ENCODE results near the gene TXLNB. TPM values are rescaled to one million over a fixed set of nuclear protein-coding genes. Genes with fewer than 3 reads are reported as not detected.
"Not testable (repeated sequence)": the region's sequence is repeated elsewhere in the genome, so short reads cannot be mapped to it uniquely, and the experiment has no call there.

The TXLNB gene
- total RNA-seq, 6 donors from 2014 or later, result 0.52 to 4.2 (median 0.94) TPM

- Histone ChIP-seq H3K9me3 (no peaks in the 10 kb centered on the region), H3K27me3 (no peaks in the 10 kb centered on the region), H3K36me3 (no peaks in the 10 kb centered on the region), H3K27ac (no peak overlapping the region), H3K4me1 (peaks cover 2 to 9% (median 7%) of the 10 kb centered on the region in 4 donors), H3K4me3 (no peak overlapping the region)
- ATAC-seq (ENCODE audit: low FRiP score in 2 of 2) (peak in 1 of 2 donors; percentile 77), DNase-seq (no peak)
- TF ChIP-seq EP300 (IDR thresholded peaks at IDR 0.05), result no peak
- TF ChIP-seq CTCF (IDR thresholded peaks at IDR 0.05), result no peak
- no peak for TF ChIP-seq POLR2AphosphoS5 (IDR thresholded peaks at IDR 0.05)
- WGBS, 2 donors, result 48 to 60% methylated on average over 1 of the region's 1 CpG
These were observed 5.1 kb upstream of the TXLNB start for GRCh38 chr6:139296927-139297326.

- no peak overlapping the region for H3K4me3 ChIP-seq
- TF ChIP-seq CTCF (IDR thresholded peaks at IDR 0.05), result no peak
- TF ChIP-seq POLR2AphosphoS5 (IDR thresholded peaks at IDR 0.05), result no peak
- TF ChIP-seq EP300 (IDR thresholded peaks at IDR 0.05), result no peak
- no peak for TF ChIP-seq POLR2A (IDR thresholded peaks at IDR 0.05)
- peak in 1 of 2 donors; percentile 35 for DNase-seq
- WGBS, 2 donors, result 64 to 71% methylated on average over 2 of the region's 2 CpGs
- no peak overlapping the region for H3K27ac ChIP-seq
- H3K27me3 ChIP-seq, result no peaks in the 10 kb centered on the region
- H3K4me1 ChIP-seq, result peaks cover 10 to 18% (median 17%) of the 10 kb centered on the region in 4 donors
- no peaks in the 10 kb centered on the region for H3K9me3 ChIP-seq
- peak in 1 of 2 donors; percentile 57 for ATAC-seq (ENCODE audit: low FRiP score in 2 of 2)
- no peaks in the 10 kb centered on the region for H3K36me3 ChIP-seq
These were observed 4.1 kb upstream of the TXLNB start for GRCh38 chr6:139295901-139296300.

GRCh38 chr6:139294090-139294489 is 2.3 kb upstream of the TXLNB start:
- no peak for TF ChIP-seq POLR2AphosphoS5 (IDR thresholded peaks at IDR 0.05)
- Histone ChIP-seq H3K27ac (no peak overlapping the region), H3K36me3 (no peaks in the 10 kb centered on the region), H3K27me3 (no peaks in the 10 kb centered on the region), H3K4me1 (peaks cover 21 to 29% (median 27%) of the 10 kb centered on the region in 4 donors), H3K4me3 (no peak overlapping the region), H3K9me3 (no peaks in the 10 kb centered on the region)
- no peak for DNase-seq
- 83 to 91% methylated on average over 2 of the region's 2 CpGs for WGBS, 2 donors
- no peak for ATAC-seq (ENCODE audit: low FRiP score in 2 of 2)

- not testable (repeated sequence) for H3K4me3 ChIP-seq; ATAC-seq (ENCODE audit: low FRiP score in 2 of 2); DNase-seq; H3K36me3 ChIP-seq; H3K9me3 ChIP-seq; H3K27me3 ChIP-seq
- Histone ChIP-seq H3K4me1 (peaks cover 21 to 29% (median 27%) of the 10 kb centered on the region in 4 donors), H3K27ac (peak overlapping the region in 1 of 4 donors; percentile 84)
- WGBS, 2 donors, result 93 to 96% methylated on average over 10 of the region's 10 CpGs
These were observed 1.4 kb upstream of the TXLNB start for GRCh38 chr6:139293230-139293629.

GRCh38 chr6:139290787-139291311 is 949 bp downstream of the TXLNB start:
- H3K36me3 ChIP-seq, result no peaks in the 10 kb centered on the region
- peak in 1 of 4 donors; percentile 52 for TF ChIP-seq POLR2A (IDR thresholded peaks at IDR 0.05)
- TF ChIP-seq EP300 (IDR thresholded peaks at IDR 0.05), result peak in 2 of 4 donors; percentile 38 to 44
- TF ChIP-seq CTCF (IDR thresholded peaks at IDR 0.05), result no peak
- peak; percentile 10 to 69 for TF ChIP-seq POLR2AphosphoS5 (IDR thresholded peaks at IDR 0.05)
- peaks cover 21 to 29% (median 27%) of the 10 kb centered on the region in 4 donors for H3K4me1 ChIP-seq
- H3K4me3 ChIP-seq, result no peak overlapping the region
- peak overlapping the region; percentile 65 to 88 (median 82) for H3K27ac ChIP-seq
- H3K27me3 ChIP-seq, result no peaks in the 10 kb centered on the region
- ATAC-seq (ENCODE audit: low FRiP score in 2 of 2) (peak; percentile 80 to 81), DNase-seq (no peak)
- 15 to 27% methylated on average over 5 of the region's 5 CpGs for WGBS, 2 donors
- no peaks in the 10 kb centered on the region for H3K9me3 ChIP-seq

GRCh38 chr6:139289233-139289632 is 2.6 kb downstream of the TXLNB start:
- WGBS, 2 donors, result 92 to 95% methylated on average over 10 of the region's 10 CpGs
- Histone ChIP-seq H3K9me3 (no peaks in the 10 kb centered on the region), H3K4me1 (peaks cover 21 to 29% (median 27%) of the 10 kb centered on the region in 4 donors)

More at GRCh38 chr6:139289233-139289632, 2.6 kb downstream of the TXLNB start:
- H3K27ac ChIP-seq, result no peak overlapping the region
- TF ChIP-seq CTCF (IDR thresholded peaks at IDR 0.05) (no peak), POLR2AphosphoS5 (IDR thresholded peaks at IDR 0.05) (no peak), EP300 (IDR thresholded peaks at IDR 0.05) (no peak), POLR2A (IDR thresholded peaks at IDR 0.05) (no peak)
- no peak overlapping the region for H3K4me3 ChIP-seq
- no peak for ATAC-seq (ENCODE audit: low FRiP score in 2 of 2)
- H3K36me3 ChIP-seq, result no peaks in the 10 kb centered on the region
- H3K27me3 ChIP-seq, result no peaks in the 10 kb centered on the region
- no peak for DNase-seq

Data from upper lobe of left lung (tissue), 6 donors.